Measurements from ENCODE around the gene CHERP. TPM values are rescaled to one million over a fixed set of nuclear protein-coding genes. Genes with fewer than 3 reads are reported as not detected.

CHERP gene
- total RNA-seq, 1 experiment from 2014 or later = 5.9 TPM

GRCh38 chr19:16586991-16587832 is 45.0 kb upstream of the CHERP start:
- Histone ChIP-seq H3K9me2 (replicated peaks; ENCODE audit: insufficient read depth, low read length) (no peaks in the 10 kb centered on the region), H3K79me2 (ENCODE audit: low read length) (peaks cover 79% of the 10 kb centered on the region), H3K9me3 (ENCODE audit: low read length) (no peaks in the 10 kb centered on the region), H3K27me3 (ENCODE audit: low read length) (no peaks in the 10 kb centered on the region), H3K4me2 (ENCODE audit: low read depth, low read length, poor library complexity, severe bottlenecking) (peak overlapping the region; percentile 77), H3K4me3 (ENCODE audit: low read length) (peak overlapping the region; percentile 74), H3K27ac (ENCODE audit: low read length) (peak overlapping the region; percentile 98), H4K20me1 (ENCODE audit: insufficient read depth, low read depth, low read length) (peaks cover 11% of the 10 kb centered on the region), H3K4me1 (ENCODE audit: low read length) (peaks cover 99% of the 10 kb centered on the region), H2AFZ (ENCODE audit: low read length) (no peak overlapping the region), H3K9ac (ENCODE audit: low read length) (peak overlapping the region; percentile 82), H3K36me3 (ENCODE audit: insufficient read depth, low read length) (no peaks in the 10 kb centered on the region)
- peak; percentile 97 for DNase-seq

- Histone ChIP-seq H3K4me2 (ENCODE audit: low read depth, low read length, poor library complexity, severe bottlenecking) (peak overlapping the region; percentile 77), H3K79me2 (ENCODE audit: low read length) (peaks cover 79% of the 10 kb centered on the region), H3K36me3 (ENCODE audit: insufficient read depth, low read length) (no peaks in the 10 kb centered on the region), H3K27ac (ENCODE audit: low read length) (peak overlapping the region; percentile 98), H3K9ac (ENCODE audit: low read length) (peak overlapping the region; percentile 82), H3K4me1 (ENCODE audit: low read length) (peaks cover 99% of the 10 kb centered on the region), H3K9me3 (ENCODE audit: low read length) (no peaks in the 10 kb centered on the region), H4K20me1 (ENCODE audit: insufficient read depth, low read depth, low read length) (peaks cover 4% of the 10 kb centered on the region; the same call in 1 of the 2 replicates), H2AFZ (ENCODE audit: low read length) (no peak overlapping the region), H3K27me3 (ENCODE audit: low read length) (no peaks in the 10 kb centered on the region), H3K4me3 (ENCODE audit: low read length) (peak overlapping the region; percentile 74), H3K9me2 (replicated peaks; ENCODE audit: insufficient read depth, low read length) (no peaks in the 10 kb centered on the region)
- no peak for DNase-seq
Measured at GRCh38 chr19:16586477-16586871, 44.2 kb upstream of the CHERP start.

GRCh38 chr19:16585808-16586476 is 43.7 kb upstream of the CHERP start:
- peak overlapping the region; percentile 74 for H3K4me3 ChIP-seq (ENCODE audit: low read length)
- H3K9me2 ChIP-seq (replicated peaks; ENCODE audit: insufficient read depth, low read length) = no peaks in the 10 kb centered on the region
- peak; percentile 81 for DNase-seq
- H3K9ac ChIP-seq (ENCODE audit: low read length) = peak overlapping the region; percentile 82
- no peaks in the 10 kb centered on the region for H3K9me3 ChIP-seq (ENCODE audit: low read length)
- H2AFZ ChIP-seq (ENCODE audit: low read length) = no peak overlapping the region
- no peaks in the 10 kb centered on the region for H3K27me3 ChIP-seq (ENCODE audit: low read length)
- H3K27ac ChIP-seq (ENCODE audit: low read length) = peak overlapping the region; percentile 98
- H3K4me2 ChIP-seq (ENCODE audit: low read depth, low read length, poor library complexity, severe bottlenecking) = peak overlapping the region; percentile 77
- H3K4me1 ChIP-seq (ENCODE audit: low read length) = peaks cover 96% of the 10 kb centered on the region
- H4K20me1 ChIP-seq (ENCODE audit: insufficient read depth, low read depth, low read length) = no peaks in the 10 kb centered on the region; the same call in 1 of the 2 replicates
- H3K79me2 ChIP-seq (ENCODE audit: low read length) = peaks cover 79% of the 10 kb centered on the region
- no peaks in the 10 kb centered on the region for H3K36me3 ChIP-seq (ENCODE audit: insufficient read depth, low read length)

GRCh38 chr19:16585094-16585801 is 43.0 kb upstream of the CHERP start:
- Histone ChIP-seq H3K36me3 (ENCODE audit: insufficient read depth, low read length) (no peaks in the 10 kb centered on the region), H3K4me1 (ENCODE audit: low read length) (peaks cover 91% of the 10 kb centered on the region), H4K20me1 (ENCODE audit: insufficient read depth, low read depth, low read length) (no peaks in the 10 kb centered on the region; the same call in 1 of the 2 replicates), H3K4me3 (ENCODE audit: low read length) (peak overlapping the region; percentile 74), H3K9me3 (ENCODE audit: low read length) (no peaks in the 10 kb centered on the region), H3K9ac (ENCODE audit: low read length) (peak overlapping the region; percentile 82), H3K4me2 (ENCODE audit: low read depth, low read length, poor library complexity, severe bottlenecking) (peak overlapping the region; percentile 77), H3K27me3 (ENCODE audit: low read length) (no peaks in the 10 kb centered on the region), H3K9me2 (replicated peaks; ENCODE audit: insufficient read depth, low read length) (no peaks in the 10 kb centered on the region), H3K79me2 (ENCODE audit: low read length) (peaks cover 81% of the 10 kb centered on the region), H3K27ac (ENCODE audit: low read length) (peak overlapping the region; percentile 98), H2AFZ (ENCODE audit: low read length) (no peak overlapping the region)
- no peak for DNase-seq

- Histone ChIP-seq H3K9me3 (ENCODE audit: low read length) (no peaks in the 10 kb centered on the region), H3K9ac (ENCODE audit: low read length) (peak overlapping the region; percentile 82), H3K36me3 (ENCODE audit: insufficient read depth, low read length) (no peaks in the 10 kb centered on the region), H3K4me3 (ENCODE audit: low read length) (peak overlapping the region; percentile 74), H3K27me3 (ENCODE audit: low read length) (no peaks in the 10 kb centered on the region), H3K27ac (ENCODE audit: low read length) (peak overlapping the region; percentile 98), H3K4me1 (ENCODE audit: low read length) (peaks cover 83% of the 10 kb centered on the region), H3K79me2 (ENCODE audit: low read length) (peaks cover 81% of the 10 kb centered on the region), H4K20me1 (ENCODE audit: insufficient read depth, low read depth, low read length) (peaks cover 4% of the 10 kb centered on the region), H2AFZ (ENCODE audit: low read length) (no peak overlapping the region), H3K4me2 (ENCODE audit: low read depth, low read length, poor library complexity, severe bottlenecking) (peak overlapping the region; percentile 77), H3K9me2 (replicated peaks; ENCODE audit: insufficient read depth, low read length) (no peaks in the 10 kb centered on the region)
- peak; percentile 94 for DNase-seq
Measured at GRCh38 chr19:16584248-16585093, 42.2 kb upstream of the CHERP start.

- no peaks in the 10 kb centered on the region for H3K27me3 ChIP-seq (ENCODE audit: low read length)
- H3K79me2 ChIP-seq (ENCODE audit: low read length) = peaks cover 89% of the 10 kb centered on the region
- no peaks in the 10 kb centered on the region for H3K9me3 ChIP-seq (ENCODE audit: low read length)
- no peak for DNase-seq
- H4K20me1 ChIP-seq (ENCODE audit: insufficient read depth, low read depth, low read length) = peaks cover 14% of the 10 kb centered on the region
- H3K9me2 ChIP-seq (replicated peaks; ENCODE audit: insufficient read depth, low read length) = no peaks in the 10 kb centered on the region
- peak overlapping the region; percentile 82 for H3K9ac ChIP-seq (ENCODE audit: low read length)
- H3K4me3 ChIP-seq (ENCODE audit: low read length) = no peak overlapping the region
- no peak overlapping the region for H2AFZ ChIP-seq (ENCODE audit: low read length)
- H3K4me2 ChIP-seq (ENCODE audit: low read depth, low read length, poor library complexity, severe bottlenecking) = peak overlapping the region; percentile 29
- peak overlapping the region; percentile 98 for H3K27ac ChIP-seq (ENCODE audit: low read length)
- no peaks in the 10 kb centered on the region for H3K36me3 ChIP-seq (ENCODE audit: insufficient read depth, low read length)
- H3K4me1 ChIP-seq (ENCODE audit: low read length) = peaks cover 65% of the 10 kb centered on the region
Measured at GRCh38 chr19:16582486-16583261, 40.4 kb upstream of the CHERP start.

GRCh38 chr19:16581971-16582343 is 39.7 kb upstream of the CHERP start:
- Histone ChIP-seq H3K27ac (ENCODE audit: low read length) (peak overlapping the region; percentile 98), H2AFZ (ENCODE audit: low read length) (no peak overlapping the region), H4K20me1 (ENCODE audit: insufficient read depth, low read depth, low read length) (peaks cover 14% of the 10 kb centered on the region), H3K9me3 (ENCODE audit: low read length) (no peaks in the 10 kb centered on the region), H3K4me3 (ENCODE audit: low read length) (no peak overlapping the region), H3K4me1 (ENCODE audit: low read length) (peaks cover 58% of the 10 kb centered on the region), H3K36me3 (ENCODE audit: insufficient read depth, low read length) (no peaks in the 10 kb centered on the region), H3K27me3 (ENCODE audit: low read length) (no peaks in the 10 kb centered on the region), H3K9ac (ENCODE audit: low read length) (peak overlapping the region; percentile 82; the same call in 1 of the 2 replicates), H3K4me2 (ENCODE audit: low read depth, low read length, poor library complexity, severe bottlenecking) (peak overlapping the region; percentile 29), H3K9me2 (replicated peaks; ENCODE audit: insufficient read depth, low read length) (no peaks in the 10 kb centered on the region), H3K79me2 (ENCODE audit: low read length) (peaks cover 95% of the 10 kb centered on the region)
- DNase-seq = no peak
